Measurements from ENCODE around the gene NEURL4. TPM values are rescaled to one million over a fixed set of nuclear protein-coding genes. Genes with fewer than 3 reads are reported as not detected.
"Not testable (repeated sequence)": the region's sequence is repeated elsewhere in the genome, so short reads cannot be mapped to it uniquely, and the experiment has no call there.

Gene NEURL4
- total and polyA plus RNA-seq, 8 donors = 6.9 to 84.0 (median 24.8) TPM

DNA sequence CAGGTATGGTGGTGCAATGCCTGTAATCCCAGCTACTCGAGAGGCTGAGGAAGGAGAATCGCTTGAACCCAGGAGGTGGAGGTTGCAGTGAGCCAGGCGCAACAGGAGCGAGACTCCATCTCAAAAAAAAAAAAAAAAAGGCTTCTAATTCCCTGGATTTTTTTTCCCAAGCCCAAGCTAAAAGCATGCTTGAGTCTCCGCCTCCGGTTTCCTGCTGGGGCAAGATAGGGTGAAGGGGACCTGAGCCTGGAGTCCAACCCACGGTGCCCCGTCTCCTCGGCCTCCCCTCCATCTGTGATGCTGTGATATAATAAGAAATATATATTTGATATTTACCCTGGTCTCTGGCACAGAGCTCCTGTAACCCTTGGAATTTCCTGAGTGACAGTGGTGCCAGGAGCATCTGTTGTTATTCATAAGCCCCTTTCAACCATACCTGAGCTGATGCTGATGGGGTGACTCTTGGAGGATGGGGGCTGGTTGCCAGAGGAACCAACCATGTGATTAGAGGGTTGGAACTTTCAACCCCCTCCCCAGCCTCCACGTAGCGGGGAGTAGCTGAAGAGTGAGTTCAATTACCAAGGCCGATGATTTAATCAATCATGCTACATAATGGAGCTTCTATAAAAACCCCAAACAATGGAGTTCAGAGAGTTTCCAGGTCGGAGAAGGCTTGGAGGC is 38.9 kb upstream of the NEURL4 start:
- Histone ChIP-seq H3K27me3 (peaks cover 0 to 13% (median 0%) of the 10 kb centered on the region in 3 donors), H3K36me3 (no peaks in the 10 kb centered on the region), H3K4me1 (no peaks in the 10 kb centered on the region), H3K27ac (no peak overlapping the region), H3K9me3 (no peaks in the 10 kb centered on the region), H3K4me3 (no peak overlapping the region)
- WGBS, 5 donors = 64 to 75% (median 71%) methylated on average over 13 of the region's 13 CpGs
- intact Hi-C loops (cut with DNase I; ENCODE audit: low total_unique reads) = loop anchor here (10.0 kb wide), 1 partner anchor 57 kb away; the partner anchor contains the start of genes SPEM1, SPEM2 and SPEM3
- TF ChIP-seq POLR2AphosphoS5 (IDR thresholded peaks at IDR 0.05) (no peak), EP300 (IDR thresholded peaks at IDR 0.05) (no peak), POLR2A (IDR thresholded peaks at IDR 0.05) (no peak)
- TF ChIP-seq, protein P1, sequence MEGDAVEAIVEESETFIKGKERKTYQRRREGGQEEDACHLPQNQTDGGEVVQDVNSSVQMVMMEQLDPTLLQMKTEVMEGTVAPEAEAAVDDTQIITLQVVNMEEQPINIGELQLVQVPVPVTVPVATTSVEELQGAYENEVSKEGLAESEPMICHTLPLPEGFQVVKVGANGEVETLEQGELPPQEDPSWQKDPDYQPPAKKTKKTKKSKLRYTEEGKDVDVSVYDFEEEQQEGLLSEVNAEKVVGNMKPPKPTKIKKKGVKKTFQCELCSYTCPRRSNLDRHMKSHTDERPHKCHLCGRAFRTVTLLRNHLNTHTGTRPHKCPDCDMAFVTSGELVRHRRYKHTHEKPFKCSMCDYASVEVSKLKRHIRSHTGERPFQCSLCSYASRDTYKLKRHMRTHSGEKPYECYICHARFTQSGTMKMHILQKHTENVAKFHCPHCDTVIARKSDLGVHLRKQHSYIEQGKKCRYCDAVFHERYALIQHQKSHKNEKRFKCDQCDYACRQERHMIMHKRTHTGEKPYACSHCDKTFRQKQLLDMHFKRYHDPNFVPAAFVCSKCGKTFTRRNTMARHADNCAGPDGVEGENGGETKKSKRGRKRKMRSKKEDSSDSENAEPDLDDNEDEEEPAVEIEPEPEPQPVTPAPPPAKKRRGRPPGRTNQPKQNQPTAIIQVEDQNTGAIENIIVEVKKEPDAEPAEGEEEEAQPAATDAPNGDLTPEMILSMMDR (IDR thresholded peaks at IDR 0.05) = no peak
- no peak for DNase-seq

DNA sequence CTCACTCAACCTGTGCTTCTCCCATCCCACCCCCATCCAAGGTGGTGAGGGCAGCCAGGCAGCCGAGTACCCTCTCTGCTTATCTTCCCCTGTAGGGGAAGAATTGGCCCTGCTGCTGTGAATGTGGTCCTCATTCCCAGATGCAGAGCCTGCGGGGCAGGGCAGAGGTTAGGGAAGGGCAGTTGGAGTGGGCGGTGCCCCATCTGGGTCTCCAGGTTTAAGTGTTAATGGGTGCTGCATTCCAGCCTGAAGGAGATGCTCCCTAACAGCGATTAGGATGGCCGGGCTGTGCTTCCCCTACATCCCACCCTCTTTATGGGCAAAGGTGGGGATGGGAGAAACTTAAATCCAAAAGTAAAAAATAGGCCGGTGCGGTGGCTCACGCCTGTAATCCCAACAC is 37.9 kb upstream of the NEURL4 start:
- TF ChIP-seq POLR2AphosphoS5 (IDR thresholded peaks at IDR 0.05) (no peak), POLR2A (IDR thresholded peaks at IDR 0.05) (no peak), EP300 (IDR thresholded peaks at IDR 0.05) (no peak)
- TF ChIP-seq, protein P1 (IDR thresholded peaks at IDR 0.05) = no peak
- intact Hi-C loops (cut with DNase I; ENCODE audit: low total_unique reads) = loop anchor here (10.0 kb wide), 1 partner anchor 58 kb away; the partner anchor contains the start of genes SPEM1, SPEM2 and SPEM3
- Histone ChIP-seq H3K27ac (no peak overlapping the region), H3K9me3 (no peaks in the 10 kb centered on the region), H3K4me3 (no peak overlapping the region), H3K27me3 (peaks cover 0 to 13% (median 0%) of the 10 kb centered on the region in 3 donors), H3K36me3 (no peaks in the 10 kb centered on the region), H3K4me1 (no peaks in the 10 kb centered on the region)
- 80 to 85% (median 82%) methylated on average over 7 to 8 of the region's 8 CpGs for WGBS, 5 donors
- DNase-seq = no peak

DNA sequence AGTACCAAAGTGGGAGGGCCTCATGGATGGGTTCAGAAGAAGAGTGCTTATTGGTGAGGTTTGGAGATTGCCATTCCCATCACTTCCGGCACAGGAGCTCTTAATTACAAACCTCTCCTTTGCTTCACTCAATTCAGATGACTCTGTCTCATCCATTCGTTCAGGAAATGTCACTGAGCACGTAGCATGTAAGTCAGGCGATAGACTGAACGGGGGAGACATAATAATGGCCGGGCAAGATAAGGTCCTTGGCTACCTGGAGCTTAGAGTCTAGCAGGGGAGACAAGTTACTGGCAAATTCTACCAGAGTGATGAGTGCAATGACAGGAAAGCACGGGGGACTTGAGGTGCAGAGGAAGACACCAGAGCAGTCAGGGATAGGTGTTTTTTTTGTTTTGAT is 36.8 kb upstream of the NEURL4 start:
- intact Hi-C loops (cut with DNase I; ENCODE audit: low total_unique reads) = loop anchor here (10.0 kb wide), 1 partner anchor 59 kb away; the partner anchor contains the start of genes SPEM1, SPEM2 and SPEM3
- peaks cover 0 to 10% (median 0%) of the 10 kb centered on the region in 3 donors for H3K27me3 ChIP-seq
- not testable (repeated sequence) for DNase-seq, H3K27ac ChIP-seq, H3K4me1 ChIP-seq, H3K9me3 ChIP-seq, H3K4me3 ChIP-seq, H3K36me3 ChIP-seq
- WGBS, 5 donors = 75 to 86% (median 84%) methylated on average over 6 to 7 of the region's 7 CpGs

DNA sequence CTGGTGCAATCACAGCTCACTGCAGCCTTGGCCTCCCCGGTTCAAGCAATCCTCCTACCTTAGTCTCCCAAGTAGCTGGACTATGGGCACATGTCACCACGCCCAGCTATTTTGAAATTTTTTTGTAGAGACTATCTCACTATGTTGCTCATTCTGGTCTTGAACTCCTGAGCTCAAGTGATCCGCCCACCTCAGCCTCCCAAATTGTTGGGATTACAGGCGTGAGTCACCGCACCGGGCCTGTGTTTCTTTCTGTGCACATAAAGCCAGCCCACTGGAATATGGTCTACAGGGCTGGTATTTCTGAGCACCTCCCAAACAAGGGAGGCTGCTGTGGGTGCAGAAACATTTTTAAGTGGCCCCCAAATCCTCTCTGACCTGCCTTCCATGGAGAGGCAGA is 34.2 kb upstream of the NEURL4 start:
- Histone ChIP-seq H3K36me3 (no peaks in the 10 kb centered on the region), H3K27me3 (no peaks in the 10 kb centered on the region), H3K9me3 (no peaks in the 10 kb centered on the region), H3K4me3 (no peak overlapping the region), H3K4me1 (no peaks in the 10 kb centered on the region), H3K27ac (no peak overlapping the region)
- intact Hi-C loops (cut with DNase I; ENCODE audit: low total_unique reads) = loop anchor here (10.0 kb wide), 1 partner anchor 61 kb away; the partner anchor contains the start of genes SPEM1, SPEM2 and SPEM3
- TF ChIP-seq EP300 (IDR thresholded peaks at IDR 0.05) (no peak), POLR2A (IDR thresholded peaks at IDR 0.05) (no peak), POLR2AphosphoS5 (IDR thresholded peaks at IDR 0.05) (no peak)
- TF ChIP-seq, protein P1 (IDR thresholded peaks at IDR 0.05) = no peak
- WGBS, 5 donors = 87 to 96% (median 92%) methylated on average over 6 of the region's 6 CpGs
- no peak for DNase-seq

DNA sequence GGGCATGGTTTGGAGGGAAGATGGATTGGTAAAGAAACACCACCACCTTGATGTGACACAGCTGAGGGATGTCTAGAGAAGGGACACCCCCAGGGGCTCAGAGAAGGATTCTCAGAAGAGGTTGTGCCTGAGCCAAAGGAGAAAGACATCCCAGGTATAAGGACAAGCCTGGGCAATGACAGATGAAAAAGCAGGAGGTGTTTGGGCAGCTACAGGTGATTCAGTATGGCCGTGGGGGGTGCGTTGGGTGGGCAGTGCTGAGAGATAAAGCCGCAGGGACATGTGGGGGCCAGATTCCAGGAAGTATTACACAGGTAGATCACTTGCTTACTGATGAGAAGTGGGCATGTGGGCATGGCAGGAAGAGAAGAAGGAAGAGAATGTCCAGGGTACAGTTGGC is 32.8 kb upstream of the NEURL4 start:
- Histone ChIP-seq H3K4me3 (no peak overlapping the region), H3K27me3 (no peaks in the 10 kb centered on the region), H3K9me3 (no peaks in the 10 kb centered on the region), H3K36me3 (no peaks in the 10 kb centered on the region), H3K4me1 (no peaks in the 10 kb centered on the region), H3K27ac (no peak overlapping the region)
- intact Hi-C loops (cut with DNase I; ENCODE audit: low total_unique reads) = loop anchor here (10.0 kb wide), 1 partner anchor 63 kb away; the partner anchor contains the start of genes SPEM1, SPEM2 and SPEM3
- DNase-seq = no peak
- no peak for TF ChIP-seq POLR2A (IDR thresholded peaks at IDR 0.05)
- TF ChIP-seq EP300 (IDR thresholded peaks at IDR 0.05) = no peak
- TF ChIP-seq, protein P1 (IDR thresholded peaks at IDR 0.05) = no peak
- TF ChIP-seq POLR2AphosphoS5 (IDR thresholded peaks at IDR 0.05) = no peak
- WGBS, 5 donors = 52 to 62% (median 60%) methylated on average over 3 of the region's 3 CpGs

All from stomach (tissue), 9 donors.